Middle frontal gyrus (tissue), 1 donor: ENCODE data around the gene NXN.
"Not testable (repeated sequence)": the region's sequence is repeated elsewhere in the genome, so short reads cannot be mapped to it uniquely, and the experiment has no call there.

Experiments used
- DNase-seq: peaks from one replicate; pipeline ENCODE4 v3.0.0-alpha.2; 2015; ENCODE audit warnings: low spot score; ENCODE audit errors: extremely low spot score

Gene NXN

GRCh38 chr17:921161-921560, 58.4 kb downstream of the NXN start:
- no peak for DNase-seq

- DNase-seq = no peak
These were observed 59.4 kb downstream of the NXN start for GRCh38 chr17:920190-920589.

- no peak for DNase-seq
These were observed 61.4 kb downstream of the NXN start for GRCh38 chr17:917941-918740.

GRCh38 chr17:917391-917811, 62.2 kb downstream of the NXN start:
- DNase-seq = no peak

GRCh38 chr17:916315-916714, 63.3 kb downstream of the NXN start:
- DNase-seq = no peak

GRCh38 chr17:915538-916201, 63.9 kb downstream of the NXN start:
- DNase-seq = no peak

- DNase-seq = no peak
These were observed 65.0 kb downstream of the NXN start for GRCh38 chr17:914561-914960.

- no peak for DNase-seq
These were observed 66.4 kb downstream of the NXN start for GRCh38 chr17:913207-913606.

GRCh38 chr17:909642-910323, 69.8 kb downstream of the NXN start:
- no peak for DNase-seq

GRCh38 chr17:907725-908124, 71.9 kb downstream of the NXN start:
- DNase-seq = no peak

GRCh38 chr17:905708-906107, 73.9 kb downstream of the NXN start:
- not testable (repeated sequence) for DNase-seq

- no peak for DNase-seq
These were observed 75.7 kb downstream of the NXN start for GRCh38 chr17:903691-904481.

GRCh38 chr17:902463-902862, 77.1 kb downstream of the NXN start:
- DNase-seq = no peak

GRCh38 chr17:901964-902363, 77.6 kb downstream of the NXN start:
- DNase-seq = no peak

- DNase-seq = no peak
These were observed 78.2 kb downstream of the NXN start for GRCh38 chr17:901191-901950.

- no peak for DNase-seq
These were observed 79.1 kb downstream of the NXN start for GRCh38 chr17:900336-900934.

GRCh38 chr17:897970-898619, 81.5 kb downstream of the NXN start:
- no peak for DNase-seq

- DNase-seq = no peak
These were observed 82.5 kb downstream of the NXN start for GRCh38 chr17:896953-897661.

GRCh38 chr17:896454-896853, 83.1 kb downstream of the NXN start:
- no peak for DNase-seq
